ENCODE results near the gene EFHC2. TPM values are rescaled to one million over a fixed set of nuclear protein-coding genes. Genes with fewer than 3 reads are reported as not detected.

EFHC2 gene
- total RNA-seq, 1 donor from 2014 or later: not detected

GRCh38 chrX:44314259-44314734, 29.2 kb downstream of the EFHC2 start:
- no peak overlapping the region for H3K27ac Mint-ChIP-seq (ENCODE audit: unreplicated experiment)
- H3K4me1 Mint-ChIP-seq (ENCODE audit: low read depth): no peaks in the 10 kb centered on the region
- DNase-seq (ENCODE audit: low spot score): no peak
- no peak overlapping the region for H3K4me3 Mint-ChIP-seq (ENCODE audit: unreplicated experiment)
- no peaks in the 10 kb centered on the region for H3K36me3 Mint-ChIP-seq (ENCODE audit: low read depth)
- no peak for TF ChIP-seq CTCF (IDR thresholded peaks at IDR 0.05)
- no peaks in the 10 kb centered on the region for H3K27me3 Mint-ChIP-seq (ENCODE audit: low read depth)
- H3K9me3 Mint-ChIP-seq (ENCODE audit: low read depth): peaks cover 21% of the 10 kb centered on the region

GRCh38 chrX:44312421-44312820, 31.1 kb downstream of the EFHC2 start:
- no peaks in the 10 kb centered on the region for H3K36me3 Mint-ChIP-seq (ENCODE audit: low read depth)
- H3K9me3 Mint-ChIP-seq (ENCODE audit: low read depth): peaks cover 14% of the 10 kb centered on the region
- no peaks in the 10 kb centered on the region for H3K4me1 Mint-ChIP-seq (ENCODE audit: low read depth)
- H3K27me3 Mint-ChIP-seq (ENCODE audit: low read depth): no peaks in the 10 kb centered on the region
- no peak overlapping the region for H3K4me3 Mint-ChIP-seq (ENCODE audit: unreplicated experiment)
- TF ChIP-seq CTCF (IDR thresholded peaks at IDR 0.05): no peak
- no peak for DNase-seq (ENCODE audit: low spot score)
- no peak overlapping the region for H3K27ac Mint-ChIP-seq (ENCODE audit: unreplicated experiment)

- no peak for TF ChIP-seq CTCF (IDR thresholded peaks at IDR 0.05)
- H3K4me3 Mint-ChIP-seq (ENCODE audit: unreplicated experiment): no peak overlapping the region
- H3K27ac Mint-ChIP-seq (ENCODE audit: unreplicated experiment): no peak overlapping the region
- no peaks in the 10 kb centered on the region for H3K4me1 Mint-ChIP-seq (ENCODE audit: low read depth)
- H3K27me3 Mint-ChIP-seq (ENCODE audit: low read depth): no peaks in the 10 kb centered on the region
- no peaks in the 10 kb centered on the region for H3K36me3 Mint-ChIP-seq (ENCODE audit: low read depth)
- no peak for DNase-seq (ENCODE audit: low spot score)
- peaks cover 3% of the 10 kb centered on the region for H3K9me3 Mint-ChIP-seq (ENCODE audit: low read depth)
Measured at GRCh38 chrX:44310227-44310626, 33.2 kb downstream of the EFHC2 start.

GRCh38 chrX:44308869-44309268, 34.6 kb downstream of the EFHC2 start:
- Mint-ChIP-seq H3K36me3 (ENCODE audit: low read depth) (no peaks in the 10 kb centered on the region), H3K27me3 (ENCODE audit: low read depth) (no peaks in the 10 kb centered on the region), H3K27ac (ENCODE audit: unreplicated experiment) (no peak overlapping the region), H3K4me3 (ENCODE audit: unreplicated experiment) (no peak overlapping the region), H3K4me1 (ENCODE audit: low read depth) (no peaks in the 10 kb centered on the region), H3K9me3 (ENCODE audit: low read depth) (peaks cover 3% of the 10 kb centered on the region)
- no peak for DNase-seq (ENCODE audit: low spot score)
- TF ChIP-seq CTCF (IDR thresholded peaks at IDR 0.05): no peak

- Mint-ChIP-seq H3K4me3 (ENCODE audit: unreplicated experiment) (no peak overlapping the region), H3K36me3 (ENCODE audit: low read depth) (no peaks in the 10 kb centered on the region), H3K27ac (ENCODE audit: unreplicated experiment) (no peak overlapping the region), H3K9me3 (ENCODE audit: low read depth) (peaks cover 2% of the 10 kb centered on the region), H3K4me1 (ENCODE audit: low read depth) (no peaks in the 10 kb centered on the region), H3K27me3 (ENCODE audit: low read depth) (no peaks in the 10 kb centered on the region)
- TF ChIP-seq CTCF (IDR thresholded peaks at IDR 0.05): no peak
- DNase-seq (ENCODE audit: low spot score): no peak
Measured at GRCh38 chrX:44306356-44306755, 37.1 kb downstream of the EFHC2 start.
